Activated T-cell treated with anti-CD3 and anti-CD28 coated beads, Interleukin-2, amount 50 U/mL, for 48 hours (primary cell): ENCODE results near the gene RMND1.
"Not testable (repeated sequence)": the region's sequence is repeated elsewhere in the genome, so short reads cannot be mapped to it uniquely, and the experiment has no call there.

ENCODE experiments used
- DNase-seq, 2 experiments: peaks; one replicate each; pipeline ENCODE4 v3.0.0-alpha.2; 2020

Gene RMND1

GRCh38 chr6:151381722-151382121, 70.2 kb downstream of the RMND1 start:
- no peak for DNase-seq

- no peak for DNase-seq
These were observed 71.1 kb downstream of the RMND1 start for GRCh38 chr6:151380848-151381205.

GRCh38 chr6:151379933-151380847, 71.7 kb downstream of the RMND1 start:
- peak; percentile 45 to 50 for DNase-seq

GRCh38 chr6:151377095-151377494, 74.8 kb downstream of the RMND1 start:
- no peak for DNase-seq

GRCh38 chr6:151376440-151376839, 75.5 kb downstream of the RMND1 start:
- DNase-seq = no peak

- no peak for DNase-seq
These were observed 76.1 kb downstream of the RMND1 start for GRCh38 chr6:151375833-151376232.

- no peak for DNase-seq
These were observed 77.8 kb downstream of the RMND1 start for GRCh38 chr6:151374036-151374683.

GRCh38 chr6:151372164-151372563, 79.8 kb downstream of the RMND1 start:
- DNase-seq = peak in 1 of 2 experiments; percentile 39

- DNase-seq = no peak
These were observed 81.3 kb downstream of the RMND1 start for GRCh38 chr6:151370509-151371078.

GRCh38 chr6:151365233-151365632, 86.7 kb downstream of the RMND1 start:
- no peak for DNase-seq

- no peak for DNase-seq
These were observed 92.4 kb downstream of the RMND1 start for GRCh38 chr6:151359486-151359885.

GRCh38 chr6:151358475-151358874, 93.5 kb downstream of the RMND1 start:
- no peak for DNase-seq

- no peak for DNase-seq
These were observed 94.0 kb downstream of the RMND1 start for GRCh38 chr6:151357758-151358436.

- DNase-seq = not testable (repeated sequence)
These were observed 94.9 kb downstream of the RMND1 start for GRCh38 chr6:151356983-151357382.
